Ectodermal cell (in vitro differentiated cells): ENCODE measurements around the gene TRIM75. TPM values are rescaled to one million over a fixed set of nuclear protein-coding genes. Genes with fewer than 3 reads are reported as not detected.

Experiments used
- H3K27ac ChIP-seq: 2 replicates; pipeline ENCODE4 v1.7.0; 2013; ENCODE audit warnings: mild to moderate bottlenecking, low read depth, low read length; ENCODE audit not compliant: insufficient read depth, poor library complexity, severe bottlenecking
- H3K27me3 ChIP-seq: 2 replicates; pipeline ENCODE4 v1.7.0; 2013; ENCODE audit warnings: mild to moderate bottlenecking, low read length; ENCODE audit not compliant: insufficient read depth, control insufficient read depth, poor library complexity, severe bottlenecking
- H3K36me3 ChIP-seq: one replicate; pipeline ENCODE4 v1.7.0; 2013; ENCODE audit warnings: low read length; ENCODE audit not compliant: control insufficient read depth, insufficient read depth
- H3K4me1 ChIP-seq: one replicate; pipeline ENCODE4 v1.7.0; 2013; ENCODE audit warnings: low read length; ENCODE audit not compliant: control insufficient read depth, insufficient read depth
- H3K4me3 ChIP-seq: 2 replicates; pipeline ENCODE4 v1.7.0; 2013; ENCODE audit warnings: low read depth, low read length, control low read depth; ENCODE audit not compliant: insufficient read depth
- H3K9me3 ChIP-seq: 2 replicates; pipeline ENCODE4 v1.7.0; 2013; ENCODE audit warnings: mild to moderate bottlenecking, low read length, moderate library complexity; ENCODE audit not compliant: control insufficient read depth
- WGBS, 2 experiments: methylation state at CpG; one replicate each; pipeline ENCODE4 v1.1.7; 2013; ENCODE audit warnings: missing lambda C conversion rate in 2 of 2; 5-methylcytosine and 5-hydroxymethylcytosine counted together
- polyA plus RNA-seq, 4 experiments: library from polyadenylated mRNA; stranded (reverse); fragments of 50-300 nt; gene quantifications; one replicate each; pipeline ENCODE4 v1.2.3, GENCODE V29; 2013

The TRIM75 gene
- polyA plus RNA-seq (2013, experiment 1 of 4), result not detected
- polyA plus RNA-seq (2013, experiment 2 of 4), result not detected
- polyA plus RNA-seq (2013, experiment 3 of 4), result not detected
- not detected for polyA plus RNA-seq (2013, experiment 4 of 4)

DNA sequence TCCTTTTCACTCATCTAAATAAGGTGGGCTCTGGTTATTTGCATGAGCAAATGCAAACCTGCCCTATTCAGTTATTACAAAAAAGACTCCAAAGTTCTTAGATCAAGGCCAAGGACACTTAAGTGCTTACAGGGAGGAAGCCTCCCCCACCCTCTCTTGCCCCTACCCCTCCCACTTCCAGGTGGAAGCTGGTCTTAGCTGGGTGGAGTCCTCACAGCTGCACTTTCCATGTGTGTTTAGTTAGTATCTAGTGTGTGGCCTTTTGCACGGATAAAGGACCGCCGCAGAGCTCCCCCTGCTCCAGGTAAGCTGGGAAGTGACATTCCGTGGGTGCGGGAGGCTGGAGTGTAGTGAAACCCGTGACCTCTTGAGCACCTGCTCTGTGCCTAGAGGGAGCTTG lies at the start of gene TRIM75:
TRIM75 (plus strand) TSS at position 222 of the 400 bp plus-strand sequence. CDS start 5,282 bp downstream, outside the sequence.
- no peaks in the 10 kb centered on the region for H3K4me1 ChIP-seq
- WGBS, 2 experiments, result 87 to 88% methylated on average over 6 of the region's 6 CpGs
- no peaks in the 10 kb centered on the region for H3K9me3 ChIP-seq
- no peak within 1 kb of the TSS for H3K27ac ChIP-seq
- no peaks in the 10 kb centered on the region for H3K36me3 ChIP-seq
- H3K27me3 ChIP-seq, result no peaks in the 10 kb centered on the region
- H3K4me3 ChIP-seq, result no peak within 1 kb of the TSS

DNA sequence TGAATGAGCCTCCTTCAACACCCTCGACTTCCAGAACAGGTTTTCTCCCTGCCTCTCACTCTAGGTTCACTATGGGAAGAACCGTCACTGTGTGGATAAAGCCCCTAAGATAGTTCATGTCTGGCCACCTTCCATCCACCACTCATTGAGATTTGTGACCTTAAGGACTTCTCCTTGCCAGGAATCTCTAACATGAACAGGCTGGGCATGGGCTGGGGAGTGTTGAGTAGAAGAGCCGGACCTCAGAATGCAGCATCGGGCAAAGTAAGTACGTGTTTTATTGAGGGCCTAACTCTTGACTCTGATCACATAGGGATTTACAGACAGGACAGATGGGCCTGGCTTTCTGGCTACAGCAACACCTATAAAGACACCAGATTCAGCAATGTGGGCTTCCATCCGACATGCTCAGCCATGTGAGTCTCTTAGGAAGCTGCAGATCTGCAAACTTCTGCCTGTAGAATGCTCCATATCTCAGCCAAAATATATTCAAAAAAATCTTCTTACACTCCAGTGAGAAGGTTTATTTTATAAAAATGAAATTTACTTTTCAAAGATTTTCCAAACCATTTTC lies 48.2 kb upstream of the TRIM75 start:
- Histone ChIP-seq H3K4me3 (no peak overlapping the region), H3K27ac (no peak overlapping the region), H3K27me3 (no peaks in the 10 kb centered on the region), H3K4me1 (no peaks in the 10 kb centered on the region), H3K9me3 (no peaks in the 10 kb centered on the region), H3K36me3 (no peaks in the 10 kb centered on the region)
- WGBS, 2 experiments, result 94 to 96% methylated on average over 6 of the region's 6 CpGs

DNA sequence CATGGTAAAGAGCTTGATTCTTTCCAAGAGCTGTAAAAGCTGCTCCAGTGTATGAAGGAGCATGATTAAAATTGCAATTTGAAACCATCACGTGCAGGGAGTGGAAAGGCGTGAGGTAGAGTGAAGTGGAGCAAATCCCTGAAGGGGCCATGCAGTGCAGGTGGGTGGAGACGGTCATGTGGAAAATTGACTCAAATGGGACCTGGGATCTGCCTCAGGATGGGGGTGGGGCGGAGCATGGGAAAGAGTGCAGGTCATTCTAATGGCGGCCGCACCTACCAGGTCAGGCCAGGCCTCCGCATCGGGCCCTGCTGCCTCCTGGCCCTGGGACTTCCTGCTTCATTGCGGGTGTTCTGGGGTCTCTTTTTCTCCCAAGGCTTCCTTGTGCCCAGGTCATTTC lies 47.2 kb upstream of the TRIM75 start:
- no peaks in the 10 kb centered on the region for H3K4me1 ChIP-seq
- WGBS, 2 experiments, result 92 to 96% methylated on average over 9 of the region's 9 CpGs
- H3K27me3 ChIP-seq, result no peaks in the 10 kb centered on the region

DNA sequence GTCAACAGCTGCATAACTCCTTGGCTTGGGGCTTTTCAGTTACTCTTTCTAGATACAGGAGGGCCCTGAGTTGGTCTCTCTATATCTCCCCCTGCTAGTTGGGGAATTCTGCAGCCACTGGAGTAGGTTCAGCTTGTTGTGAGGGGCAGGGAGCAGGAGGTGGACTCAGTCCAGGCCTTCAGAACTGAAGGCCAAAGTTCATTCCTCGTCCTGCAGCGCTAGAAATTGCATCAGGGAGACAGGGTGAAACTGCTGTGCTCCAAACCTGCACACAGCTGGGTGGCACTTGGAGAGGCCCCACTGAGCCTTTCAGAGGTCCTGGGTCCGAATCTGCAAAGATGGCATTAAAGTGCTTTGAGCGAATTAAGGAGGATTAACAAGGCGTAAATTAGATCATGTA lies 46.8 kb upstream of the TRIM75 start:
- H3K4me1 ChIP-seq, result no peaks in the 10 kb centered on the region
- no peaks in the 10 kb centered on the region for H3K9me3 ChIP-seq
- no peak overlapping the region for H3K27ac ChIP-seq
- WGBS, 2 experiments, result 91 to 97% methylated on average over 5 of the region's 5 CpGs
- H3K27me3 ChIP-seq, result no peaks in the 10 kb centered on the region
- no peak overlapping the region for H3K4me3 ChIP-seq
- no peaks in the 10 kb centered on the region for H3K36me3 ChIP-seq

More for the DNA sequence above, 47.2 kb upstream of the TRIM75 start:
- no peaks in the 10 kb centered on the region for H3K9me3 ChIP-seq
- no peaks in the 10 kb centered on the region for H3K36me3 ChIP-seq
- H3K27ac ChIP-seq, result no peak overlapping the region
- H3K4me3 ChIP-seq, result no peak overlapping the region

DNA sequence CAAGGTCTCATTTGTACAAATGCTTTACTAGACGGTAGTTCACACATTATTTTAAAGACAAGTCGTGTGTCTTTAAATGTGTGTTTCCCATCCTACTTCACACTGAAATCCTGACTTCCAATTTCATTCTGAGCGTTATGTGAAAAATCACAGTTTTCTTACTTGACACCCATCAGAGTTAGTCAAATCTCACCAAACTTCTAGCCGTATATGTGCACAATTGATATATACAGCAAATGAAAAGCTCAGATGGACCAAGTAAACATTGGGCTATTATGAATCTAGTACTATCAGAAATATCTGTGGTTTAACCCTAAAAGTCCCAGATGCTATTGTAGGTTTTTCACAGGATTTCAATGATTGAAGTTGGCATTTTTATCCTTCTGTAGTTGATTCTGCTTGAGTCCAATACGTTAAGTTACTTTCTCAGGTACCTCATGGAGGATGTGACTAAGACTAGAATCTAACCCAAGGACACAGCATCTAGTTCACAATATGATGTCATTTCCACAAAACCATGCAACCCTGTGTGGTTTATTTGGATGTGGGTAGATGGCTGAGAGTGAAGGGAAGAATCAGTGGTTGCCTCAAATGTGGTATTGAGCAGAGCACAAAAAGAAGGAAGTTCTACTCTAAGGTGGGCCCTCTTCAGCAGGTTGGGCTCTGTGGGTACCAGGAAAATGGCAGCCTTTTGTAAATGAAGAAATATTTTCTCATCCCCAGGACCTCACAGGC lies 44.0 kb upstream of the TRIM75 start:
- H3K36me3 ChIP-seq, result no peaks in the 10 kb centered on the region
- H3K27me3 ChIP-seq, result no peaks in the 10 kb centered on the region
- H3K27ac ChIP-seq, result no peak overlapping the region
- no peaks in the 10 kb centered on the region for H3K4me1 ChIP-seq
- WGBS, 2 experiments, result 94% methylated on average over 4 to 5 of the region's 5 CpGs
- H3K9me3 ChIP-seq, result no peaks in the 10 kb centered on the region
- no peak overlapping the region for H3K4me3 ChIP-seq

DNA sequence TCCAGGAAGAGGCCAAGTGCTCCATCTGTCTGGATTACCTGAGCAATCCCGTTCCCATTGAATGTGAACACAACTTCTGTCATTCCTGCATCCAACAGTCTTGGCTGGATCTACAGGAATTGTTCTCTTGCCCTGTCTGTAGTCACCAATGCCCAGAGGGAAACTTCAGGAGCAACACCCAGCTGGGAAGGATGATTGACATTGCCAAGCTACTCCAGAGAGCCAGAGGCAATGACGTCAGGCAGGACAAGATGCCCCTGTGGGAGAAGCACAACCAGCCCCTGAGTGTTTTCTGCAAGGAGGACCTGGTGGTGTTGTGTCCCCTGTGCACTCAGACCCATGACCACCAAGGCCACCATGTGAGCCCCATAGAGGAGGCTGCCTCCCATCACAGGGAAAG lies 43.2 kb upstream of the TRIM75 start:
- Histone ChIP-seq H3K27ac (no peak overlapping the region), H3K27me3 (no peaks in the 10 kb centered on the region), H3K4me3 (no peak overlapping the region), H3K36me3 (no peaks in the 10 kb centered on the region), H3K9me3 (no peaks in the 10 kb centered on the region), H3K4me1 (no peaks in the 10 kb centered on the region)
- 89 to 92% methylated on average over 2 of the region's 2 CpGs for WGBS, 2 experiments

DNA sequence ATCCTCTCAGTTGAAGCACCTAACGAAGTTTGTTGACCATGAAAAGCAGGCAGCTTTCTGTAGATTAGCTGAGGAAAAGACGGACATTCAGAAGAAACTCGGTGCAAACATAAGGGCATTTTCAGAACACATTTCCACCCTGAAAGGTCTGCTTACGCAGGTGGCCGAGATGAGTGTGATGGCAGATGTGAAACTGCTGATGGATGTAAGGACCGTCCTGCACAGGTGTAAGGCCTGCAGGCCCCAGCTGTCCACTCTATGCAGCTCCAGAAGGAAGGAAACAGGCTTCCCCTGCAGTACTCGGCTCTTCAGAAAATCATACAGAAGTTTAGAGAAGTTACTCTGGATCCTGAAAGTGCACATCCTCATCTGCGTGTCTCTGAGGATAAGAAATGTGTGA lies 42.7 kb upstream of the TRIM75 start:
- Histone ChIP-seq H3K9me3 (no peaks in the 10 kb centered on the region), H3K4me1 (no peaks in the 10 kb centered on the region), H3K36me3 (no peaks in the 10 kb centered on the region), H3K27ac (no peak overlapping the region), H3K27me3 (no peaks in the 10 kb centered on the region), H3K4me3 (no peak overlapping the region)
- 94 to 97% methylated on average over 8 of the region's 8 CpGs for WGBS, 2 experiments

DNA sequence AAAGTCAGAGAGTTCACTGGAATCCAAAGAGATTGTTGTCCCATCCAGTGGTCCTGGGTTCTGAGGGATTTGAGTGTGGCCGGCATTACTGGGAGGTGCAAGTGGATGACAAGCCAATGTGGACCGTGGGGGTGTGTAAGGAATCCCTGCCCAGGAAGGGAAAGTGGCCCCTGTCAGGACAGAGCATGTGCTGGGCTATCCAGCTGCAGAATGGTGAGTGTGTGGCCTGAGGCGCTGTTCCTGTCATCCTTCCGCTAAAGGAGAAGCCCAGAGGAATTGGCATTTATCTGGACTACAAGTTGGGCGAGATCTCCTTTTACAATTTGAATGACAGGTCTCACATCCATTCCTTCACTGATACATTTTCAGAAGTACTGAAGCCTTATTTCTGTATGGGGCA lies 42.3 kb upstream of the TRIM75 start:
- Histone ChIP-seq H3K9me3 (no peaks in the 10 kb centered on the region), H3K27me3 (no peaks in the 10 kb centered on the region), H3K4me3 (no peak overlapping the region), H3K4me1 (no peaks in the 10 kb centered on the region), H3K36me3 (no peaks in the 10 kb centered on the region), H3K27ac (no peak overlapping the region)
- 86 to 89% methylated on average over 5 of the region's 5 CpGs for WGBS, 2 experiments

DNA sequence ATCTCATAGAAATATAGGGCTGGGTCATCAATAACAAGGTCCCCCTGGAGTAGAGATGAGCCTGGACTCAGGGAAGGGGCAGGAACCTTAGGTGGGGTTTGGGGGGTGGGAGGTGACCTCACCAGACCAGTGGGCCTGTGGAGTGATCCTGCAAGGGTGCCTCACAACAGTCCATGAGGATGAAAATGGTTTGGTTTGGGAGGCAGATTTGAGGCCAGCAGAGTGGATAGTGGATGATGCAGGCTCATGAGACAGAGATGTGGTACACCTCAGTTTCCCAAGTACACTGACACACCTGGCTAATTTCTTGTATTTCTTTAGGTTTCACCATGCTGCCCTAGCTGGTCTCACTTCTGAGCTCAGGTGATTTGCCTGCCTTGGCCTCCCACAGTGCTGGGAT lies 40.0 kb upstream of the TRIM75 start:
- H3K27me3 ChIP-seq, result no peaks in the 10 kb centered on the region
- H3K4me3 ChIP-seq, result no peak overlapping the region
- H3K4me1 ChIP-seq, result no peaks in the 10 kb centered on the region
- no peaks in the 10 kb centered on the region for H3K9me3 ChIP-seq
- H3K27ac ChIP-seq, result no peak overlapping the region
- no peaks in the 10 kb centered on the region for H3K36me3 ChIP-seq

DNA sequence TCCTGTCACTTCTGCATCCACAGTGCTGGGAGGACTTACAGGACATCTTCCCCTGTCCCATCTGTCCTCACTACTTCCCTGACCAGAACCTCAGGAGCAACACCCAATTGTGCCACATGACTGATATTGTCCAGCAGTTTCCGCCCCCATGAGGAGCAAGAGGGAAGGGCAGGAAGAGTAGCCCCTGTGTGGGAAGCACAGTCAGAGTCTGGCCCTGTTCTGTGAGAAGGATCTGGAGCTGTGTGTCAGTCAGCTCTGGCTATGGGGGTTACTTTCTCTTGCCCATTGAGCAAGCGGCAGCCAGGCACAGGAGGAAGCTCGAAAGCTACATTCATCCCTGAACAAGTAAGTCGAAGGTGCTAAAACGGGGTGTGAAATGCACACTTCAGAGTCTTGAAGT lies 36.7 kb upstream of the TRIM75 start:
- Histone ChIP-seq H3K27ac (no peak overlapping the region), H3K27me3 (no peaks in the 10 kb centered on the region), H3K4me1 (no peaks in the 10 kb centered on the region), H3K9me3 (no peaks in the 10 kb centered on the region), H3K36me3 (no peaks in the 10 kb centered on the region), H3K4me3 (no peak overlapping the region)
- 85% methylated on average over 5 of the region's 5 CpGs for WGBS, 2 experiments
